GM10248 (cell line): ENCODE measurements around the gene FAM20A.

Experiments used
- CTCF ChIA-PET: fragments of 300-600 bp; sonication (Branson Sonifier 250); formaldehyde crosslinking; extraction: SDS; loops from one replicate; lab custom pipeline; 2021; ENCODE audit warnings: antibody characterized with exemption; lab: Yijun Ruan, JAX
- POLR2A ChIA-PET: fragments of 350-650 bp; sonication (Branson Sonifier 250); formaldehyde crosslinking; extraction: SDS; loops from one replicate; lab custom pipeline; 2020; ENCODE audit warnings: antibody characterized with exemption; lab: Yijun Ruan, JAX
- DNase-seq: peaks from one replicate; pipeline ENCODE4 v3.0.0; 2012; ENCODE audit errors: extremely low spot score
- CTCF ChIP-seq: IDR thresholded peaks from 2 replicates; pipeline ENCODE4 v1.5.1; 2012; ENCODE audit warnings: mild to moderate bottlenecking, low read depth; ENCODE audit errors: extremely low read depth, missing control alignments, control extremely low read depth

The FAM20A gene

GRCh38 chr17:68599091-68599490 lies 2.1 kb downstream of the FAM20A start:
- TF ChIP-seq CTCF, result no peak
- ChIA-PET CTCF (no interaction called here), POLR2A (no interaction called here)
- DNase-seq, result no peak

- TF ChIP-seq CTCF, result no peak
- DNase-seq, result no peak
- ChIA-PET POLR2A (no interaction called here), CTCF (no interaction called here)
Observed at GRCh38 chr17:68598545-68598961, 2.6 kb downstream of the FAM20A start.

GRCh38 chr17:68598074-68598473 lies 3.1 kb downstream of the FAM20A start:
- DNase-seq, result no peak
- no peak for TF ChIP-seq CTCF
- CTCF ChIA-PET, result no interaction called here
- POLR2A ChIA-PET, result no interaction called here

GRCh38 chr17:68596411-68596945 lies 4.7 kb downstream of the FAM20A start:
- DNase-seq, result no peak
- no peak for TF ChIP-seq CTCF
- POLR2A ChIA-PET, result no interaction called here
- CTCF ChIA-PET, result interaction anchor here (2.2 kb wide), 1 partner anchor 17 kb away, joined by 6 read pairs; no protein-coding TSS in a partner anchor

- TF ChIP-seq CTCF, result no peak
- POLR2A ChIA-PET, result interaction anchor here (0.6 kb wide), 1 partner anchor 789 kb away, joined by 3 read pairs; no protein-coding TSS in a partner anchor
- CTCF ChIA-PET, result interaction anchor here (2.2 kb wide), 1 partner anchor 18 kb away, joined by 6 read pairs; no protein-coding TSS in a partner anchor
- DNase-seq, result no peak
Observed at GRCh38 chr17:68595986-68596385, 5.2 kb downstream of the FAM20A start.

- TF ChIP-seq CTCF, result no peak
- POLR2A ChIA-PET, result interaction anchor here (0.6 kb wide), 1 partner anchor 790 kb away, joined by 3 read pairs; no protein-coding TSS in a partner anchor
- CTCF ChIA-PET, result interaction anchor here (2.2 kb wide), 1 partner anchor 18 kb away, joined by 6 read pairs; no protein-coding TSS in a partner anchor
- no peak for DNase-seq
Observed at GRCh38 chr17:68595496-68595895, 5.7 kb downstream of the FAM20A start.

- ChIA-PET POLR2A (no interaction called here), CTCF (no interaction called here)
- no peak for TF ChIP-seq CTCF
- no peak for DNase-seq
Observed at GRCh38 chr17:68594552-68594951, 6.6 kb downstream of the FAM20A start.
